ENCODE data around the gene AKAP11. TPM values are rescaled to one million over a fixed set of nuclear protein-coding genes. Genes with fewer than 3 reads are reported as not detected.

Gene AKAP11
- total and polyA plus RNA-seq, 4 experiments from 2014 or later = 2.7 to 42.6 (median 22.3) TPM

GRCh38 chr13:42280537-42280936 lies 8.6 kb downstream of the AKAP11 start:
- ChIA-PET POLR2A (ENCODE audit: partially characterized antibody) (no interaction called here), CTCF (ENCODE audit: partially characterized antibody) (interaction anchor here (1.2 kb wide), 1 partner anchor 31 kb away, joined by 3 read pairs; no protein-coding TSS in a partner anchor)
- Mint-ChIP-seq H3K9me3 (no peaks in the 10 kb centered on the region), H3K4me3 (no peak overlapping the region), H3K4me1 (peaks cover 33 to 61% (median 43%) of the 10 kb centered on the region in 4 donors), H3K27ac (no peak overlapping the region), H3K36me3 (peaks cover 5 to 9% of the 10 kb centered on the region in 2 donors), H3K27me3 (no peaks in the 10 kb centered on the region)
- no peaks in the 10 kb centered on the region for H3K27me3 ChIP-seq (ENCODE audit: insufficient read depth, low read length)
- no peak for DNase-seq
- no peak overlapping the region for H3K4me3 ChIP-seq (ENCODE audit: low read length in 2 of 2)
- H3K9me3 ChIP-seq (ENCODE audit: control insufficient read depth in 1 of 2, low read length in 2 of 2) = no peaks in the 10 kb centered on the region
- intact Hi-C loops (cut with micrococcal nuclease) = no loop called here
- H3K36me3 ChIP-seq (ENCODE audit: insufficient read depth, low read length) = peaks cover 2% of the 10 kb centered on the region
- H3K27ac ChIP-seq (ENCODE audit: low read depth, low read length) = no peak overlapping the region
- peaks cover 74% of the 10 kb centered on the region for H3K4me1 ChIP-seq (ENCODE audit: insufficient read depth, low read length)

GRCh38 chr13:42283574-42283973 lies 11.6 kb downstream of the AKAP11 start:
- Histone ChIP-seq H3K4me1 (ENCODE audit: insufficient read depth, low read length) (peaks cover 46% of the 10 kb centered on the region), H3K9me3 (ENCODE audit: control insufficient read depth in 1 of 2, low read length in 2 of 2) (no peaks in the 10 kb centered on the region), H3K27me3 (ENCODE audit: insufficient read depth, low read length) (no peaks in the 10 kb centered on the region), H3K36me3 (ENCODE audit: insufficient read depth, low read length) (peaks cover 14% of the 10 kb centered on the region), H3K27ac (ENCODE audit: low read depth, low read length) (no peak overlapping the region), H3K4me3 (ENCODE audit: low read length in 2 of 2) (no peak overlapping the region)
- POLR2A ChIA-PET (ENCODE audit: partially characterized antibody) = no interaction called here
- peak overlapping the region in 1 of 7 donors; percentile 72 for H3K27ac Mint-ChIP-seq
- H3K4me1 Mint-ChIP-seq = peaks cover 21 to 49% (median 29%) of the 10 kb centered on the region in 4 donors
- peak overlapping the region in 1 of 8 donors; percentile 40 for H3K4me3 Mint-ChIP-seq
- peaks cover 22 to 26% of the 10 kb centered on the region in 2 donors for H3K36me3 Mint-ChIP-seq
- no peaks in the 10 kb centered on the region for H3K27me3 Mint-ChIP-seq
- no peak for DNase-seq
- intact Hi-C loops (cut with micrococcal nuclease) = no loop called here
- no peaks in the 10 kb centered on the region for H3K9me3 Mint-ChIP-seq
- CTCF ChIA-PET (ENCODE audit: partially characterized antibody) = no interaction called here

GRCh38 chr13:42284068-42284467 lies 12.1 kb downstream of the AKAP11 start:
- no peaks in the 10 kb centered on the region for H3K27me3 ChIP-seq (ENCODE audit: insufficient read depth, low read length)
- H3K36me3 Mint-ChIP-seq = peaks cover 27 to 31% of the 10 kb centered on the region in 2 donors
- no peaks in the 10 kb centered on the region for H3K27me3 Mint-ChIP-seq
- H3K9me3 Mint-ChIP-seq = no peaks in the 10 kb centered on the region
- peaks cover 21 to 53% (median 30%) of the 10 kb centered on the region in 4 donors for H3K4me1 Mint-ChIP-seq
- H3K4me3 Mint-ChIP-seq = peak overlapping the region in 1 of 8 donors; percentile 9
- ChIA-PET POLR2A (ENCODE audit: partially characterized antibody) (no interaction called here), CTCF (ENCODE audit: partially characterized antibody) (no interaction called here)
- no peak for DNase-seq
- intact Hi-C loops (cut with micrococcal nuclease) = no loop called here
- no peak overlapping the region for H3K4me3 ChIP-seq (ENCODE audit: low read length in 2 of 2)
- H3K4me1 ChIP-seq (ENCODE audit: insufficient read depth, low read length) = peaks cover 41% of the 10 kb centered on the region
- H3K27ac ChIP-seq (ENCODE audit: low read depth, low read length) = no peak overlapping the region
- H3K36me3 ChIP-seq (ENCODE audit: insufficient read depth, low read length) = peaks cover 19% of the 10 kb centered on the region
- H3K27ac Mint-ChIP-seq = peak overlapping the region in 2 of 7 donors; percentile 37 to 42
- H3K9me3 ChIP-seq (ENCODE audit: control insufficient read depth in 1 of 2, low read length in 2 of 2) = no peaks in the 10 kb centered on the region

GRCh38 chr13:42298392-42298791 lies 26.4 kb downstream of the AKAP11 start:
- no peaks in the 10 kb centered on the region for H3K27me3 ChIP-seq (ENCODE audit: insufficient read depth, low read length)
- Mint-ChIP-seq H3K36me3 (peaks cover 76 to 77% of the 10 kb centered on the region in 2 donors), H3K4me3 (no peak overlapping the region), H3K27me3 (no peaks in the 10 kb centered on the region), H3K27ac (no peak overlapping the region), H3K9me3 (no peaks in the 10 kb centered on the region), H3K4me1 (peaks cover 0 to 17% (median 13%) of the 10 kb centered on the region in 4 donors)
- intact Hi-C loops (cut with micrococcal nuclease) = no loop called here
- no peaks in the 10 kb centered on the region for H3K4me1 ChIP-seq (ENCODE audit: insufficient read depth, low read length)
- peaks cover 61% of the 10 kb centered on the region for H3K36me3 ChIP-seq (ENCODE audit: insufficient read depth, low read length)
- DNase-seq = no peak
- ChIA-PET POLR2A (ENCODE audit: partially characterized antibody) (no interaction called here), CTCF (ENCODE audit: partially characterized antibody) (no interaction called here)
- H3K4me3 ChIP-seq (ENCODE audit: low read length in 2 of 2) = no peak overlapping the region
- H3K27ac ChIP-seq (ENCODE audit: low read depth, low read length) = no peak overlapping the region
- no peaks in the 10 kb centered on the region for H3K9me3 ChIP-seq (ENCODE audit: control insufficient read depth in 1 of 2, low read length in 2 of 2)

- H3K27ac ChIP-seq (ENCODE audit: low read depth, low read length) = no peak overlapping the region
- peak overlapping the region in 2 of 7 donors; percentile 32 to 70 for H3K27ac Mint-ChIP-seq
- H3K4me1 ChIP-seq (ENCODE audit: insufficient read depth, low read length) = no peaks in the 10 kb centered on the region
- H3K36me3 Mint-ChIP-seq = peaks cover 72 to 84% of the 10 kb centered on the region in 2 donors
- H3K4me3 Mint-ChIP-seq = no peak overlapping the region
- H3K27me3 Mint-ChIP-seq = no peaks in the 10 kb centered on the region
- peaks cover 18% of the 10 kb centered on the region for H3K36me3 ChIP-seq (ENCODE audit: insufficient read depth, low read length)
- no peak for DNase-seq
- no peaks in the 10 kb centered on the region for H3K27me3 ChIP-seq (ENCODE audit: insufficient read depth, low read length)
- ChIA-PET POLR2A (ENCODE audit: partially characterized antibody) (no interaction called here), CTCF (ENCODE audit: partially characterized antibody) (no interaction called here)
- no peaks in the 10 kb centered on the region for H3K9me3 Mint-ChIP-seq
- H3K9me3 ChIP-seq (ENCODE audit: control insufficient read depth in 1 of 2, low read length in 2 of 2) = no peaks in the 10 kb centered on the region
- intact Hi-C loops (cut with micrococcal nuclease) = no loop called here
- H3K4me1 Mint-ChIP-seq = peaks cover 14 to 32% (median 25%) of the 10 kb centered on the region in 4 donors
- no peak overlapping the region for H3K4me3 ChIP-seq (ENCODE audit: low read length in 2 of 2)
These were observed 33.6 kb downstream of the AKAP11 start for GRCh38 chr13:42305503-42305902.

- Histone ChIP-seq H3K9me3 (ENCODE audit: control insufficient read depth in 1 of 2, low read length in 2 of 2) (no peaks in the 10 kb centered on the region), H3K36me3 (ENCODE audit: insufficient read depth, low read length) (peaks cover 7% of the 10 kb centered on the region), H3K27me3 (ENCODE audit: insufficient read depth, low read length) (no peaks in the 10 kb centered on the region), H3K4me3 (ENCODE audit: low read length in 2 of 2) (no peak overlapping the region), H3K27ac (ENCODE audit: low read depth, low read length) (no peak overlapping the region), H3K4me1 (ENCODE audit: insufficient read depth, low read length) (no peaks in the 10 kb centered on the region)
- peaks cover 65 to 76% of the 10 kb centered on the region in 2 donors for H3K36me3 Mint-ChIP-seq
- H3K27me3 Mint-ChIP-seq = no peaks in the 10 kb centered on the region
- H3K4me3 Mint-ChIP-seq = no peak overlapping the region
- peaks cover 18 to 35% (median 31%) of the 10 kb centered on the region in 4 donors for H3K4me1 Mint-ChIP-seq
- POLR2A ChIA-PET (ENCODE audit: partially characterized antibody) = no interaction called here
- no peaks in the 10 kb centered on the region for H3K9me3 Mint-ChIP-seq
- peak overlapping the region in 1 of 7 donors; percentile 46 for H3K27ac Mint-ChIP-seq
- CTCF ChIA-PET (ENCODE audit: partially characterized antibody) = no interaction called here
- DNase-seq = no peak
- intact Hi-C loops (cut with micrococcal nuclease) = no loop called here
These were observed 35.5 kb downstream of the AKAP11 start for GRCh38 chr13:42307461-42307860.

- CTCF ChIA-PET (ENCODE audit: partially characterized antibody) = no interaction called here
- peaks cover 14 to 29% (median 20%) of the 10 kb centered on the region in 4 donors for H3K4me1 Mint-ChIP-seq
- H3K27me3 Mint-ChIP-seq = no peaks in the 10 kb centered on the region
- Histone ChIP-seq H3K4me1 (ENCODE audit: insufficient read depth, low read length) (no peaks in the 10 kb centered on the region), H3K36me3 (ENCODE audit: insufficient read depth, low read length) (peaks cover 14% of the 10 kb centered on the region), H3K4me3 (ENCODE audit: low read length in 2 of 2) (no peak overlapping the region), H3K27ac (ENCODE audit: low read depth, low read length) (no peak overlapping the region), H3K27me3 (ENCODE audit: insufficient read depth, low read length) (no peaks in the 10 kb centered on the region), H3K9me3 (ENCODE audit: control insufficient read depth in 1 of 2, low read length in 2 of 2) (no peaks in the 10 kb centered on the region)
- POLR2A ChIA-PET (ENCODE audit: partially characterized antibody) = no interaction called here
- no peak overlapping the region for H3K4me3 Mint-ChIP-seq
- peak overlapping the region in 3 of 7 donors; percentile 6 to 33 (median 32) for H3K27ac Mint-ChIP-seq
- DNase-seq = no peak
- intact Hi-C loops (cut with micrococcal nuclease) = no loop called here
- peaks cover 52 to 61% of the 10 kb centered on the region in 2 donors for H3K36me3 Mint-ChIP-seq
- no peaks in the 10 kb centered on the region for H3K9me3 Mint-ChIP-seq
These were observed 41.0 kb downstream of the AKAP11 start for GRCh38 chr13:42312817-42313431.
